Measurements from ENCODE around the gene CEP63.

DNA sequence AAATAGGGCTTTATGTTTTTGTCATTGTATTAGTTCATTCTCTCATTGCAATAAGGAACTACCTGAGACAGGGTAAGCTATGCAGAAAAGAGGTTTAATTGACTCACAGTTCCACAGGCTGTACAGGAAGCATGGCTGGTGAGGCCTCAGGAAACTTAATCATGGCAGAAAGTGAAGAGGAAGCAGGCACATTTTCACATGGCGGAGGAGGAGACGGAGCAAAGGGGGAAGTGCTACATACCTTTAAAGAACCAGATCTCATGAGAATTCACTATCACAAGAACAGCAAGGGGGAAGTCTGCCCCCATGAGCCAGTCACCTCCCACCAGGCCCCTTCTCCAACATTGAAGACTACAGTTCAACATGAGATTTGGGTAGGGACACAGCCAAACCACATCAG is 25.6 kb downstream of the CEP63 start:
- no peak for TF ChIP-seq SUZ12 (IDR thresholded peaks at IDR 0.05; ENCODE audit: extremely low read depth, insufficient read depth, insufficient read length)
- no peak for TF ChIP-seq ZNF274 (IDR thresholded peaks at IDR 0.05; ENCODE audit: low read depth, low read length)
- no peak for TF ChIP-seq YY1 (IDR thresholded peaks at IDR 0.05; ENCODE audit: insufficient read depth, insufficient read length)

Data from NT2/D1 (cell line).